ENCODE data around the gene SASS6. TPM values are rescaled to one million over a fixed set of nuclear protein-coding genes. Genes with fewer than 3 reads are reported as not detected.

SASS6 gene
- total and polyA plus RNA-seq, 4 donors, result 0.55 to 5.9 (median 1.3) TPM

- no peak overlapping the region for H3K4me3 ChIP-seq (ENCODE audit: low read depth in 1 of 3, low read length in 3 of 3)
Measured at GRCh38 chr1:100162881-100163280, 30.2 kb upstream of the SASS6 start.

More at GRCh38 chr1:100162881-100163280, 30.2 kb upstream of the SASS6 start:
- H3K27me3 ChIP-seq (ENCODE audit: control insufficient read depth in 4 of 4, insufficient read depth in 4 of 4, low read length in 3 of 4), result no peaks in the 10 kb centered on the region
- H3K27ac ChIP-seq (ENCODE audit: low read depth in 1 of 2, low read length in 2 of 2), result no peak overlapping the region
- no peaks in the 10 kb centered on the region for H3K4me1 ChIP-seq (ENCODE audit: control insufficient read depth in 4 of 4, insufficient read depth in 4 of 4, low read length in 3 of 4)
- DNase-seq (ENCODE audit: low spot score), result no peak
- no peaks in the 10 kb centered on the region for H3K36me3 ChIP-seq (ENCODE audit: control insufficient read depth in 4 of 4, insufficient read depth in 3 of 4, low read depth in 1 of 4, low read length in 3 of 4)
- no peak overlapping the region for H3K9ac ChIP-seq (ENCODE audit: low read depth in 1 of 2, low read length in 2 of 2)
- TF ChIP-seq EGR1 (IDR thresholded peaks at IDR 0.05; ENCODE audit: low read depth in 2 of 2) (no peak), GABPA (IDR thresholded peaks at IDR 0.05 in 1 of 2, conservative IDR thresholded peaks at IDR 0.05 in 1 of 2) (no peak), SP1 (IDR thresholded peaks at IDR 0.05) (no peak), FOXA2 (IDR thresholded peaks at IDR 0.05) (no peak), CTCF (IDR thresholded peaks at IDR 0.05; ENCODE audit: low read depth, low read length, missing input control) (no peak), JUND (IDR thresholded peaks at IDR 0.05) (no peak), RAD21 (IDR thresholded peaks at IDR 0.05) (no peak), RXRA (IDR thresholded peaks at IDR 0.05) (no peak), FOXA1 (IDR thresholded peaks at IDR 0.05) (no peak), ZBTB33 (IDR thresholded peaks at IDR 0.05) (no peak), TAF1 (conservative IDR thresholded peaks at IDR 0.05) (no peak), YY1 (IDR thresholded peaks at IDR 0.05) (no peak), HNF4G (IDR thresholded peaks at IDR 0.05) (no peak), MAX (IDR thresholded peaks at IDR 0.05) (no peak), REST (IDR thresholded peaks at IDR 0.05) (no peak), HNF4A (conservative IDR thresholded peaks at IDR 0.05) (no peak), NR2F2 (IDR thresholded peaks at IDR 0.05) (no peak), ATF3 (IDR thresholded peaks at IDR 0.05) (no peak)
- H3K9me3 ChIP-seq (ENCODE audit: control insufficient read depth in 4 of 4, low read length in 3 of 4), result no peaks in the 10 kb centered on the region
